Heart right ventricle (tissue), 16 donors: ENCODE data around the gene DLG5. TPM values are rescaled to one million over a fixed set of nuclear protein-coding genes. Genes with fewer than 3 reads are reported as not detected.

Experiments used
- ATAC-seq, 8 donors: fragments of 200-7000 bp; cut with Tn5 transposase; one replicate each; pipeline ENCODE4 v1.9.1; 2020; ENCODE audit warnings: mild to moderate bottlenecking in 8 of 8, moderate library complexity in 8 of 8, moderate number of reproducible peaks in 1 of 8
- DNase-seq, 2 donors: peaks; one replicate each; pipeline ENCODE4 v3.0.0-alpha.2; 2020
- H3K27ac ChIP-seq, 10 donors: fragments of 200-600 bp; sonication (generic) in 2 of 10; one replicate each; pipeline versions ENCODE4 v1.5.0 to v1.8.0; 2020 to 2022; ENCODE audit warnings: mild to moderate bottlenecking in 3 of 10
- H3K27me3 ChIP-seq, 7 donors: fragments of 200-600 bp; one replicate each; pipeline ENCODE4 v1.8.0; 2021 to 2022; ENCODE audit warnings: mild to moderate bottlenecking in 2 of 7
- H3K36me3 ChIP-seq, 9 donors: fragments of 200-600 bp; sonication (generic) in 1 of 9; one replicate each; pipeline versions ENCODE4 v1.5.0 to v1.8.0; 2020 to 2022; ENCODE audit warnings: mild to moderate bottlenecking in 2 of 9
- H3K4me1 ChIP-seq, 9 donors: fragments of 200-600 bp; sonication (generic) in 1 of 9; one replicate each; pipeline versions ENCODE4 v1.5.0 to v1.8.0; 2020 to 2022; ENCODE audit warnings: mild to moderate bottlenecking in 4 of 9
- H3K4me3 ChIP-seq, 10 donors: fragments of 200-600 bp; sonication (generic) in 2 of 10; one replicate each; pipeline versions ENCODE4 v1.5.0 to v1.8.0; 2020 to 2022; ENCODE audit warnings: mild to moderate bottlenecking in 7 of 10, moderate library complexity in 2 of 10
- H3K9me3 ChIP-seq, 11 donors: fragments of 200-600 bp in 10 of 11; sonication (generic) in 2 of 11; one replicate each; pipeline versions ENCODE4 v1.5.0 to v1.8.0; 2013 to 2022; ENCODE audit warnings: mild to moderate bottlenecking in 2 of 11, control low read depth in 1 of 11, moderate library complexity in 1 of 11
- CTCF ChIP-seq, 9 donors: fragments of 200-600 bp; sonication (generic) in 2 of 9; IDR thresholded peaks; one replicate each; pipeline versions ENCODE4 v1.5.0 to v1.8.0; 2021 to 2022; ENCODE audit warnings: antibody characterized with exemption in 9 of 9, mild to moderate bottlenecking in 5 of 9, moderate library complexity in 1 of 9
- WGBS, 2 donors: extraction: QIAGEN DNeasy Blood & Tissue Kit; methylation state at CpG; one replicate each; pipeline ENCODE4 v1.1.7; 2013; ENCODE audit warnings: inconsistent platforms in 1 of 2; 5-methylcytosine and 5-hydroxymethylcytosine counted together
- intact Hi-C, 10 donors: fragments of 100-400 bp; cut with DNase I; formaldehyde crosslinking; loops; one replicate each; pipeline versions ENCODE4 v1.11.1 to v1.14.2; 2022
- polyA plus RNA-seq, 2 donors: library from polyadenylated mRNA; stranded (reverse); fragments of 200-250 nt; gene quantifications; one replicate each; pipeline ENCODE4 v1.2.3, GENCODE V29; 2013
- total RNA-seq, 10 donors: library from RNA; stranded (reverse); fragmentation: NEBNext Ultra II Directional in 3 of 10; extraction: Animal tissue kit (Norgen Biotek cat#: 25700) in 3 of 10; gene quantifications; one replicate each; pipeline versions ENCODE4 v1.2.1 to v1.2.4, GENCODE V29; 2021 to 2023
- donor health status: Arrhythmogenic right ventricular cardiomyopathy.
- donor health status: ischemic (EF 13 %, LVEDD 7.1; RV severe dilation, severe dysfunction).
- donor health status: healthy with polysubstance abuse.
- donor health status: DM: no; HTN: yes; CAD: no.
- donor health status: DM: no; HTN: no; CAD: no.
- donor health status: ischemic (EF 25% LVEDD 6.9; RV normal size, moderate dysfunction).
- donor health status: ischemic (EF 25% LVEDD 5.7; RV mildly dilated, moderate dysfunction).
- donor health status: healthy.
- donor health status: DM: yes; HTN: yes; CAD: no.
- donor health status: Ischemic cardiomyopathy.
- donor health status: ischemic (EF 35%, LVEDD 5.7; RV mildly dilated, moderate dysfunction).
- donor health status: nonischemic (EF 11% LVEDD 7.7; RV severe dilation, severe dysfunction).
- donor health status: DM: yes; HTN: yes; CAD: no.
- donor health status: PGD.
- donor health status: ischemic (EF 29% LVEDD 5.4; RV normal size, mild dysfunction).
- donor health status: nonischemic (EF 23%, LVEDD 6.1; RV moderate dilation, normal function).

DLG5 gene
- total and polyA plus RNA-seq, 12 donors = 5.0 to 14.1 (median 10.8) TPM

- H3K4me1 ChIP-seq = no peaks in the 10 kb centered on the region
- no peak overlapping the region for H3K27ac ChIP-seq
- DNase-seq (no peak), ATAC-seq (no peak)
- H3K27me3 ChIP-seq = no peaks in the 10 kb centered on the region
- intact Hi-C loops = no loop called here
- peaks cover 0 to 100% (median 44%) of the 10 kb centered on the region in 9 donors for H3K36me3 ChIP-seq
- no peaks in the 10 kb centered on the region for H3K9me3 ChIP-seq
- no peak for TF ChIP-seq CTCF (IDR thresholded peaks at IDR 0.05)
- no peak overlapping the region for H3K4me3 ChIP-seq
- WGBS, 2 donors = 92 to 94% methylated on average over 14 of the region's 14 CpGs
Observed at GRCh38 chr10:77805676-77806075, 120.9 kb downstream of the DLG5 start.

- TF ChIP-seq CTCF (IDR thresholded peaks at IDR 0.05) = no peak
- ATAC-seq (no peak), DNase-seq (no peak)
- intact Hi-C loops = no loop called here
- no peak overlapping the region for H3K27ac ChIP-seq
- H3K9me3 ChIP-seq = no peaks in the 10 kb centered on the region
- H3K36me3 ChIP-seq = peaks cover 0 to 100% (median 37%) of the 10 kb centered on the region in 9 donors
- H3K4me1 ChIP-seq = no peaks in the 10 kb centered on the region
- no peaks in the 10 kb centered on the region for H3K27me3 ChIP-seq
- H3K4me3 ChIP-seq = no peak overlapping the region
- WGBS, 2 donors = 78 to 85% methylated on average over 3 of the region's 3 CpGs
Observed at GRCh38 chr10:77804371-77804770, 122.2 kb downstream of the DLG5 start.

- Histone ChIP-seq H3K27me3 (no peaks in the 10 kb centered on the region), H3K4me3 (no peak overlapping the region), H3K9me3 (no peaks in the 10 kb centered on the region), H3K36me3 (peaks cover 0 to 100% (median 34%) of the 10 kb centered on the region in 9 donors), H3K27ac (no peak overlapping the region), H3K4me1 (no peaks in the 10 kb centered on the region)
- ATAC-seq (no peak), DNase-seq (no peak)
- no peak for TF ChIP-seq CTCF (IDR thresholded peaks at IDR 0.05)
- 80 to 85% methylated on average over 14 of the region's 14 CpGs for WGBS, 2 donors
- intact Hi-C loops = no loop called here
Observed at GRCh38 chr10:77801474-77802161, 124.9 kb downstream of the DLG5 start.

- no peaks in the 10 kb centered on the region for H3K4me1 ChIP-seq
- H3K27me3 ChIP-seq = no peaks in the 10 kb centered on the region
- ATAC-seq = no peak
- H3K27ac ChIP-seq = no peak overlapping the region
- TF ChIP-seq CTCF (IDR thresholded peaks at IDR 0.05) = no peak
- no peak overlapping the region for H3K4me3 ChIP-seq
- H3K9me3 ChIP-seq = no peaks in the 10 kb centered on the region
- intact Hi-C loops = no loop called here
- whole genome bisulfite sequencing, 2 donors = 94 to 97% methylated on average over 5 of the region's 5 CpGs
- H3K36me3 ChIP-seq = peaks cover 0 to 100% (median 40%) of the 10 kb centered on the region in 9 donors
- no peak for DNase-seq
Observed at GRCh38 chr10:77800738-77801266, 125.8 kb downstream of the DLG5 start.
